CD14-positive monocyte (primary cell): ENCODE results near the gene UNC93A. TPM values are rescaled to one million over a fixed set of nuclear protein-coding genes. Genes with fewer than 3 reads are reported as not detected.
A peak's percentile ranks its signal among the peaks of the same experiment; 100 is the strongest.

ENCODE experiments used
- DNase-seq, 3 donors: peaks; one replicate each; pipeline ENCODE4 v3.0.0-alpha.2; 2011 to 2022
- H2AFZ ChIP-seq: 2 replicates; pipeline ENCODE4 v1.6.0; 2012; ENCODE audit warnings: mild to moderate bottlenecking, low read depth, low read length, inconsistent platforms; ENCODE audit not compliant: insufficient read depth, poor library complexity, severe bottlenecking
- H3K27ac ChIP-seq, 2 donors: 1 replicate in 1 of 2; 2 replicates in 1 of 2; pipeline ENCODE4 v1.5.1; 2012 to 2013; ENCODE audit warnings: low read length in 2 of 2, control low read depth in 1 of 2, inconsistent platforms in 1 of 2, low read depth in 1 of 2, mild to moderate bottlenecking in 1 of 2
- H3K27me3 ChIP-seq, 2 donors: one replicate each; pipeline versions ENCODE4 v1.6.0 to v1.6.1; 2011 to 2013; ENCODE audit warnings: low read length in 2 of 2; ENCODE audit not compliant: control insufficient read depth in 2 of 2, insufficient read depth in 2 of 2
- H3K36me3 ChIP-seq, 2 donors: replicated peaks in 1 of 2; 1 replicate in 1 of 2; 2 replicates in 1 of 2; pipeline versions ENCODE4 v1.5.1 to v1.6.1; 2012 to 2013; ENCODE audit warnings: low read length in 2 of 2, control low read depth in 1 of 2, inconsistent platforms in 1 of 2, mild to moderate bottlenecking in 1 of 2; ENCODE audit not compliant: insufficient read depth in 2 of 2, control insufficient read depth in 1 of 2
- H3K4me1 ChIP-seq, 2 donors: 1 replicate in 1 of 2; 2 replicates in 1 of 2; pipeline versions ENCODE4 v1.5.1 to v1.6.1; 2012 to 2013; ENCODE audit warnings: low read length in 2 of 2, control low read depth in 1 of 2, inconsistent platforms in 1 of 2, mild to moderate bottlenecking in 1 of 2, moderate library complexity in 1 of 2; ENCODE audit not compliant: insufficient read depth in 2 of 2, control insufficient read depth in 1 of 2
- H3K4me2 ChIP-seq: replicated peaks from 2 replicates; pipeline ENCODE3; 2012; ENCODE audit warnings: low read length, moderate library complexity, mild to moderate bottlenecking; ENCODE audit not compliant: poor library complexity, severe bottlenecking; ENCODE audit errors: extremely low read depth
- H3K4me3 ChIP-seq, 3 experiments: fragments of 200-600 bp in 1 of 3; sonication (generic) in 1 of 3; replicated peaks in 1 of 3; 1 replicate in 2 of 3; 2 replicates in 1 of 3; pipeline ENCODE4 v1.5.1; 2011 to 2013; ENCODE audit warnings: low read length in 3 of 3, mild to moderate bottlenecking in 3 of 3, control low read depth in 2 of 3, low read depth in 2 of 3, inconsistent platforms in 1 of 3, moderate library complexity in 1 of 3
- H3K79me2 ChIP-seq: 2 replicates; pipeline ENCODE4 v1.6.0; 2012; ENCODE audit warnings: mild to moderate bottlenecking, control low read depth, inconsistent platforms, low read length, moderate library complexity; ENCODE audit not compliant: insufficient read depth
- H3K9ac ChIP-seq: 2 replicates; pipeline ENCODE4 v1.6.0; 2017; ENCODE audit warnings: low read length, mild to moderate bottlenecking; ENCODE audit not compliant: insufficient read depth, poor library complexity, severe bottlenecking
- H3K9me3 ChIP-seq, 2 donors: replicated peaks in 1 of 2; 1 replicate in 1 of 2; 2 replicates in 1 of 2; pipeline versions ENCODE4 v1.5.1 to v1.6.1; 2012 to 2013; ENCODE audit warnings: low read length in 2 of 2, control low read depth in 1 of 2; ENCODE audit not compliant: control insufficient read depth in 1 of 2, insufficient read depth in 1 of 2
- H4K20me1 ChIP-seq: 2 replicates; pipeline ENCODE4 v1.6.0; 2012; ENCODE audit warnings: mild to moderate bottlenecking, low read length, control low read depth, moderate library complexity; ENCODE audit not compliant: insufficient read depth
- H3K27ac Mint-ChIP-seq, 7 donors: one replicate each; pipeline ENCODE4 v1.8.0; 2020; ENCODE audit warnings: mild to moderate bottlenecking in 7 of 7, mixed read lengths in 7 of 7, moderate library complexity in 6 of 7, inconsistent platforms in 2 of 7
- H3K27me3 Mint-ChIP-seq, 3 donors: one replicate each; pipeline ENCODE4 v1.8.0; 2021 to 2022; ENCODE audit warnings: low read depth in 3 of 3, mild to moderate bottlenecking in 3 of 3, mixed read lengths in 3 of 3, moderate library complexity in 3 of 3, inconsistent platforms in 1 of 3
- H3K36me3 Mint-ChIP-seq, 2 donors: one replicate each; pipeline ENCODE4 v1.8.0; 2020; ENCODE audit warnings: mixed read lengths in 2 of 2, inconsistent platforms in 1 of 2, mild to moderate bottlenecking in 1 of 2
- H3K4me1 Mint-ChIP-seq: one replicate; pipeline ENCODE4 v1.8.0; 2020; ENCODE audit warnings: mild to moderate bottlenecking, mixed read lengths
- H3K4me3 Mint-ChIP-seq, 2 donors: one replicate each; pipeline ENCODE4 v1.8.0; 2020; ENCODE audit warnings: mild to moderate bottlenecking in 2 of 2, mixed read lengths in 2 of 2, moderate library complexity in 1 of 2
- H3K9me3 Mint-ChIP-seq, 7 donors: one replicate each; pipeline ENCODE4 v1.8.0; 2020 to 2022; ENCODE audit warnings: mixed read lengths in 7 of 7, mild to moderate bottlenecking in 6 of 7, moderate library complexity in 6 of 7, inconsistent platforms in 2 of 7
- WGBS: methylation state at CpG from one replicate; pipeline ENCODE4 v1.1.5; 2013; ENCODE audit warnings: missing lambda C conversion rate; ENCODE audit not compliant: insufficient coverage; 5-methylcytosine and 5-hydroxymethylcytosine counted together
- intact Hi-C, 2 donors: fragments of 100-400 bp; cut with micrococcal nuclease; formaldehyde crosslinking; loops; one replicate each; pipeline versions ENCODE4 v1.15.0 to v1.15.1; 2023
- polyA plus RNA-seq, 3 donors: library from polyadenylated mRNA; depleted of rRNA in 1 of 3; unstranded in 2 of 3; stranded (reverse) in 1 of 3; fragments of 300-500 nt in 2 of 3; fragments of >200 nt in 1 of 3; fragmentation: Illumina TruSeq in 2 of 3; gene quantifications; 1 replicate in 2 of 3; 2 replicates in 1 of 3; pipeline ENCODE4 v1.2.3, GENCODE V29; 2012 to 2021
- TF ChIP-seq, protein P1 (sequence below): fragments of 200-600 bp; IDR thresholded peaks from one replicate; pipeline ENCODE4 v1.8.0; 2022; ENCODE audit warnings: antibody characterized with exemption, mild to moderate bottlenecking

UNC93A gene
- polyA plus RNA-seq, 3 donors, result not detected

DNA sequence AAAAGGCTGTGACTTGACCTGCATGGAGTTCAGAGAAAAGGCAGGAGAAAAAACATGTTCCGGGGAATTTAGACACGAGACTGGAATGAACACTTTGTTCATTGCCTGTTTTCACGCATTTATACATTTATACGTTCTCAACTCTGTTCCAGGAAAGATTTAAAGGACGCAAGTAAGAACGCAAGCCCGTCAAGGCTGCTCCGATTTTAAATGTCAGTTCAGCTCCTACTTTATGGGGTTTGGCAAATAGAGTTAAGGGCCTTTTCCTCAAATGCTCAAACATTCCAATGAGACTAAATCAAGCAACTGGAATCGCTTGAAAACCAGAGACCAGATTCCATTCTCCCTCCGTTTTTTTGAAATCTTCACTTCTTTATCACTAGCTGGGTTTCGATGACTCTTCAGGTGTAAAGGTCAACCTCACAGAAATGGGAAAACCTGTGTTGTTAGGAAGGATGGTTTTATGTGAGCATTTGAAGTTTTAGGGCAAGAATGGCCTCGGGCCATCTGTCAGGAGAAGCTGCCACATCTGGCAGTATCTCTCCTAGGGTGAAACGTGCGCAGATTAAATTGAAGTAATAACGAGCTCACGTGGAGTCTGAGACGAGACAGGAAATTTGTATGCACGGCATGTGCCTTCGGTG lies 58.6 kb downstream of the UNC93A start:
- Histone ChIP-seq H3K36me3 (no peaks in the 10 kb centered on the region), H3K4me1 (peaks cover 6% of the 10 kb centered on the region in 2 donors), H3K9me3 (peaks cover 0 to 6% of the 10 kb centered on the region in 2 donors), H3K27ac (no peak overlapping the region), H3K4me3 (no peak overlapping the region), H3K9ac (no peak overlapping the region), H2AFZ (no peak overlapping the region), H3K4me2 (no peak overlapping the region), H4K20me1 (no peaks in the 10 kb centered on the region), H3K79me2 (no peaks in the 10 kb centered on the region), H3K27me3 (peaks cover 11 to 37% of the 10 kb centered on the region in 2 donors)
- H3K4me3 Mint-ChIP-seq, result peak overlapping the region in 1 of 2 donors; percentile 81
- H3K4me1 Mint-ChIP-seq, result peaks cover 11% of the 10 kb centered on the region
- no peaks in the 10 kb centered on the region for H3K36me3 Mint-ChIP-seq
- H3K27me3 Mint-ChIP-seq, result peaks cover 32 to 53% (median 35%) of the 10 kb centered on the region in 3 donors
- intact Hi-C loops, result no loop called here
- no peak overlapping the region for H3K27ac Mint-ChIP-seq
- peaks cover 0 to 18% (median 9%) of the 10 kb centered on the region in 7 donors for H3K9me3 Mint-ChIP-seq
- no peak for DNase-seq
- TF ChIP-seq, protein P1, sequence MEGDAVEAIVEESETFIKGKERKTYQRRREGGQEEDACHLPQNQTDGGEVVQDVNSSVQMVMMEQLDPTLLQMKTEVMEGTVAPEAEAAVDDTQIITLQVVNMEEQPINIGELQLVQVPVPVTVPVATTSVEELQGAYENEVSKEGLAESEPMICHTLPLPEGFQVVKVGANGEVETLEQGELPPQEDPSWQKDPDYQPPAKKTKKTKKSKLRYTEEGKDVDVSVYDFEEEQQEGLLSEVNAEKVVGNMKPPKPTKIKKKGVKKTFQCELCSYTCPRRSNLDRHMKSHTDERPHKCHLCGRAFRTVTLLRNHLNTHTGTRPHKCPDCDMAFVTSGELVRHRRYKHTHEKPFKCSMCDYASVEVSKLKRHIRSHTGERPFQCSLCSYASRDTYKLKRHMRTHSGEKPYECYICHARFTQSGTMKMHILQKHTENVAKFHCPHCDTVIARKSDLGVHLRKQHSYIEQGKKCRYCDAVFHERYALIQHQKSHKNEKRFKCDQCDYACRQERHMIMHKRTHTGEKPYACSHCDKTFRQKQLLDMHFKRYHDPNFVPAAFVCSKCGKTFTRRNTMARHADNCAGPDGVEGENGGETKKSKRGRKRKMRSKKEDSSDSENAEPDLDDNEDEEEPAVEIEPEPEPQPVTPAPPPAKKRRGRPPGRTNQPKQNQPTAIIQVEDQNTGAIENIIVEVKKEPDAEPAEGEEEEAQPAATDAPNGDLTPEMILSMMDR, result no peak
- WGBS, result 40% methylated on average over 11 of the region's 19 CpGs

GRCh38 chr6:167350275-167350696 lies 59.2 kb downstream of the UNC93A start:
- Histone ChIP-seq H3K9me3 (peaks cover 0 to 6% of the 10 kb centered on the region in 2 donors), H3K4me2 (no peak overlapping the region), H3K4me3 (no peak overlapping the region), H3K4me1 (peaks cover 6% of the 10 kb centered on the region in 2 donors), H3K27me3 (peaks cover 11 to 37% of the 10 kb centered on the region in 2 donors), H2AFZ (no peak overlapping the region), H3K79me2 (no peaks in the 10 kb centered on the region), H3K9ac (no peak overlapping the region), H3K36me3 (no peaks in the 10 kb centered on the region), H3K27ac (no peak overlapping the region), H4K20me1 (no peaks in the 10 kb centered on the region)
- 0% methylated on average over 13 of the region's 22 CpGs for WGBS
- DNase-seq, result no peak
- Mint-ChIP-seq H3K4me1 (peaks cover 11% of the 10 kb centered on the region), H3K36me3 (no peaks in the 10 kb centered on the region), H3K27me3 (peaks cover 29 to 50% (median 34%) of the 10 kb centered on the region in 3 donors), H3K9me3 (peaks cover 0 to 18% (median 9%) of the 10 kb centered on the region in 7 donors), H3K4me3 (peak overlapping the region; percentile 32 to 81), H3K27ac (no peak overlapping the region)
- TF ChIP-seq, protein P1, result no peak
- intact Hi-C loops, result no loop called here
